Measurements from ENCODE around the gene LILRB4.
"Not testable (repeated sequence)": the region's sequence is repeated elsewhere in the genome, so short reads cannot be mapped to it uniquely, and the experiment has no call there.

Gene LILRB4

GRCh38 chr19:54653181-54653809, 9.5 kb upstream of the LILRB4 start:
- peak in 1 of 2 donors; percentile 39 for DNase-seq

- no peak for DNase-seq
These were observed 8.1 kb upstream of the LILRB4 start for GRCh38 chr19:54654447-54655321.

- DNase-seq, result no peak
These were observed 3.5 kb upstream of the LILRB4 start for GRCh38 chr19:54659300-54659699.

GRCh38 chr19:54660306-54660705, 2.5 kb upstream of the LILRB4 start:
- no peak for DNase-seq

- DNase-seq, result peak in 1 of 2 donors; percentile 75
These were observed 1.8 kb upstream of the LILRB4 start for GRCh38 chr19:54660964-54661363.

GRCh38 chr19:54661846-54662481, 821 bp upstream of the LILRB4 start:
- no peak for DNase-seq

GRCh38 chr19:54665530-54665929, 2.7 kb downstream of the LILRB4 start:
- no peak for DNase-seq

- no peak for DNase-seq
These were observed 4.4 kb downstream of the LILRB4 start for GRCh38 chr19:54667217-54667616.

- no peak for DNase-seq
These were observed 5.6 kb downstream of the LILRB4 start for GRCh38 chr19:54668353-54668752.

GRCh38 chr19:54670576-54671357, 8.0 kb downstream of the LILRB4 start:
- peak in 1 of 2 donors; percentile 33 for DNase-seq

- no peak for DNase-seq
These were observed 10.4 kb downstream of the LILRB4 start for GRCh38 chr19:54673222-54673621.

GRCh38 chr19:54674021-54674617, 11.3 kb downstream of the LILRB4 start:
- peak in 1 of 2 donors; percentile 44 for DNase-seq

GRCh38 chr19:54676210-54676834, 13.5 kb downstream of the LILRB4 start:
- peak in 1 of 2 donors; percentile 35 for DNase-seq

- no peak for DNase-seq
These were observed 14.4 kb downstream of the LILRB4 start for GRCh38 chr19:54677217-54677616.

GRCh38 chr19:54681596-54681995, 18.8 kb downstream of the LILRB4 start:
- DNase-seq, result not testable (repeated sequence)

GRCh38 chr19:54682306-54682856, 19.6 kb downstream of the LILRB4 start:
- DNase-seq, result peak in 1 of 2 donors; percentile 3

GRCh38 chr19:54684527-54684926, 21.7 kb downstream of the LILRB4 start:
- DNase-seq, result peak in 1 of 2 donors; percentile 37

- DNase-seq, result no peak
These were observed 29.0 kb downstream of the LILRB4 start for GRCh38 chr19:54691582-54692297.

- DNase-seq, result no peak
These were observed 29.5 kb downstream of the LILRB4 start for GRCh38 chr19:54692298-54692615.

GRCh38 chr19:54694648-54695047, 31.9 kb downstream of the LILRB4 start:
- DNase-seq, result no peak

- no peak for DNase-seq
These were observed 33.3 kb downstream of the LILRB4 start for GRCh38 chr19:54696117-54696548.

Data from bone marrow (tissue), 2 donors.